Testis (tissue), 3 donors: ENCODE results near the gene NDNF. TPM values are rescaled to one million over a fixed set of nuclear protein-coding genes. Genes with fewer than 3 reads are reported as not detected.

ENCODE experiments used
- DNase-seq: peaks from one replicate; pipeline ENCODE4 v3.0.0-alpha.2; 2019
- H3K27ac ChIP-seq, 2 donors: fragments of 200-600 bp; sonication (generic); one replicate each; pipeline ENCODE4 v1.5.1; 2019
- H3K27me3 ChIP-seq: fragments of 200-600 bp; sonication (generic); one replicate; pipeline ENCODE4 v1.5.1; 2019
- H3K36me3 ChIP-seq: fragments of 200-600 bp; sonication (generic); one replicate; pipeline ENCODE4 v1.5.1; 2017; ENCODE audit warnings: low read depth; ENCODE audit errors: missing control alignments
- H3K4me1 ChIP-seq: fragments of 200-600 bp; sonication (generic); one replicate; pipeline ENCODE4 v1.5.1; 2019
- H3K4me3 ChIP-seq, 2 donors: fragments of 200-600 bp; sonication (generic); one replicate each; pipeline ENCODE4 v1.5.1; 2017 to 2019
- H3K9me3 ChIP-seq: fragments of 200-600 bp; sonication (generic); one replicate; pipeline ENCODE4 v1.5.1; 2017
- CTCF ChIP-seq, 3 experiments: fragments of 450-650 bp in 2 of 3; fragments of 200-600 bp in 1 of 3; sonication (generic) in 1 of 3; IDR thresholded peaks; one replicate each; pipeline ENCODE4 v1.5.1; 2016 to 2019; ENCODE audit warnings: antibody characterized with exemption in 3 of 3, mild to moderate bottlenecking in 2 of 3, moderate library complexity in 1 of 3
- POLR2A ChIP-seq: fragments of 450-650 bp; IDR thresholded peaks from one replicate; pipeline ENCODE4 v1.6.1; 2017; ENCODE audit warnings: antibody characterized with exemption, mild to moderate bottlenecking, moderate library complexity
- WGBS, 2 donors: methylation state at CpG; one replicate each; pipeline ENCODE4 v1.1.5; 2018; 5-methylcytosine and 5-hydroxymethylcytosine counted together
- intact Hi-C: fragments of 100-400 bp; cut with DNase I; formaldehyde crosslinking; loops from one replicate; pipeline ENCODE4 v1.15.1; 2023; ENCODE audit warnings: low total_unique reads
- polyA plus RNA-seq: library from polyadenylated mRNA; stranded (reverse); fragments of 350-450 nt; fragmentation: Illumina TruSeq; extraction: RNeasy Lipid Tissue Mini Kit (QIAGEN cat#74804); gene quantifications from one replicate; pipeline ENCODE4 v1.2.3, GENCODE V29; 2014; ENCODE audit warnings: low read depth, low replicate concordance; ENCODE audit not compliant: insufficient read depth
- total RNA-seq, 2 donors: library from RNA; depleted of rRNA; stranded (reverse); fragments of >200 nt; gene quantifications; one replicate each; pipeline ENCODE4 v1.2.3, GENCODE V29; 2016

NDNF gene
- total and polyA plus RNA-seq, 3 donors from 2014 or later, result 3.3 to 20.7 (median 7.6) TPM

GRCh38 chr4:121073004-121073435, 685 bp upstream of the NDNF start:
- no peaks in the 10 kb centered on the region for H3K9me3 ChIP-seq
- H3K4me1 ChIP-seq, result peaks cover 10% of the 10 kb centered on the region
- H3K27me3 ChIP-seq, result no peaks in the 10 kb centered on the region
- intact Hi-C loops, result no loop called here
- no peak overlapping the region for H3K27ac ChIP-seq
- H3K36me3 ChIP-seq, result no peaks in the 10 kb centered on the region
- peak overlapping the region; percentile 54 to 55 for H3K4me3 ChIP-seq
- WGBS, 2 donors, result 3 to 7% methylated on average over 12 of the region's 12 CpGs
- peak; percentile 18 for DNase-seq
- no peak for TF ChIP-seq CTCF (IDR thresholded peaks at IDR 0.05)
- no peak for TF ChIP-seq POLR2A

- Histone ChIP-seq H3K27ac (peak overlapping the region; percentile 39 to 60), H3K4me3 (peak overlapping the region; percentile 54 to 55), H3K36me3 (no peaks in the 10 kb centered on the region), H3K4me1 (peaks cover 10% of the 10 kb centered on the region), H3K9me3 (no peaks in the 10 kb centered on the region), H3K27me3 (no peaks in the 10 kb centered on the region)
- no peak for DNase-seq
- intact Hi-C loops, result no loop called here
- 0 to 1% methylated on average over 34 of the region's 34 CpGs for WGBS, 2 donors
- TF ChIP-seq POLR2A, result no peak
- TF ChIP-seq CTCF (IDR thresholded peaks at IDR 0.05), result no peak
These were observed 603 bp downstream of the NDNF start for GRCh38 chr4:121071640-121072223.

GRCh38 chr4:121070696-121071639, 1.4 kb downstream of the NDNF start:
- 2 to 5% methylated on average over 40 to 58 of the region's 64 CpGs for WGBS, 2 donors
- H3K27me3 ChIP-seq, result no peaks in the 10 kb centered on the region
- intact Hi-C loops, result no loop called here

GRCh38 chr4:121070274-121070673, 2.1 kb downstream of the NDNF start:
- Histone ChIP-seq H3K36me3 (no peaks in the 10 kb centered on the region), H3K4me1 (peaks cover 10% of the 10 kb centered on the region), H3K4me3 (peak overlapping the region; percentile 54 to 55), H3K27ac (peak overlapping the region in 1 of 2 donors; percentile 60), H3K27me3 (no peaks in the 10 kb centered on the region), H3K9me3 (no peaks in the 10 kb centered on the region)
- intact Hi-C loops, result no loop called here
- no peak for TF ChIP-seq POLR2A
- no peak for DNase-seq
- 31 to 37% methylated on average over 12 of the region's 12 CpGs for WGBS, 2 donors

More at GRCh38 chr4:121070696-121071639, 1.4 kb downstream of the NDNF start:
- Histone ChIP-seq H3K9me3 (no peaks in the 10 kb centered on the region), H3K27ac (peak overlapping the region; percentile 60 to 63), H3K4me1 (peaks cover 10% of the 10 kb centered on the region), H3K36me3 (no peaks in the 10 kb centered on the region), H3K4me3 (peak overlapping the region; percentile 54 to 55)
- TF ChIP-seq POLR2A, result no peak
- TF ChIP-seq CTCF (IDR thresholded peaks at IDR 0.05), result peak in 1 of 3 experiments; percentile 17
- peak; percentile 38 for DNase-seq

GRCh38 chr4:121069430-121069829, 2.9 kb downstream of the NDNF start:
- Histone ChIP-seq H3K9me3 (no peaks in the 10 kb centered on the region), H3K4me3 (no peak overlapping the region), H3K27ac (no peak overlapping the region)

More at GRCh38 chr4:121069430-121069829, 2.9 kb downstream of the NDNF start:
- Histone ChIP-seq H3K4me1 (peaks cover 10% of the 10 kb centered on the region), H3K36me3 (no peaks in the 10 kb centered on the region), H3K27me3 (no peaks in the 10 kb centered on the region)
- intact Hi-C loops, result no loop called here
- WGBS, 2 donors, result 62 to 82% methylated on average over 1 of the region's 1 CpG
- DNase-seq, result no peak
- TF ChIP-seq CTCF (IDR thresholded peaks at IDR 0.05), result no peak
